A204.1 (cell line): ENCODE data around the gene DYNC1LI1.
A peak's percentile ranks its signal among the peaks of the same experiment; 100 is the strongest.

Source experiments
- FAIRE-seq: peaks from 2 replicates; lab custom pipeline; 2012; peaks lifted over from hg19 to GRCh38; lab: Jason Lieb, UNC

The DYNC1LI1 gene

DNA sequence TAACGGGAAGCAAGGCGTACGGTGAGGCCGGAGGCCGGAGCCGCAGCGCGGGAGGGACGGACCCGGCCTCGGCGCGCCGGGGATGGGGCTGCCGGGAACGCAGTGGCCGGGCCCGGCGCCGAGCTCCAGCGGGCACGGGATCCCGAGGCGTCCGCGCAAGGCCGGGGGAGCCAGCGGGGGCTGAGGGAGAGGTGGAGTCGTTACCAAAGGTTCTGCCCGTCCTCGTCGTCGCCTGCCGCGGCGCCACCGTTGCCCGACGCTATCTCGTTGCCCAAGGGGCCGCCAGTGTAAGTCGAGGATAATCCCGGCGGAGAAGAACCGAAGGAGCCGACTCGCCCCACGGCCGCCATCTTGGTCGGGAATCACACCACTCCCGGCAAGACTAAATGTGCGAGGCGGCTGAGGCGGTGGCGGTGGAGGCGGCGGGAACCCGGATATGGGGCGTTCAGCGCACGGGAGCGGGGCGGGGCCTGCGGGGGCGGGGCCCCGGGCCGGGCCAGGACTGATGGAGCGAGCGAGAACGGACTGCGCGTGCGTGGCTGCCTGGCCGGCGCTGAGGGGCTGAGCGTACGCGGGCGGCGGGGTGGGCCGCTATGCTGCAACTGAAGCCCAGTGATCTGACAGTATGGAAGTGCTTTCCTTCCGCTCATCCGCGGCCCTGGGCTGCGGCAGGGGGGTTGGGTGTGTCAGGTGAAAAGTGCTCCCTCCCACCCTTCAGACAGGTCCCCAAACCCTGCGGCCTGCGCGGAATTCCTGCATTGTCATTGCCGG, at the start of gene DYNC1LI1:
Gene DYNC1LI1, minus strand, starts transcription at position 438 of the 771 bp plus-strand sequence. Its CDS starts 88 bp downstream, at position 350.
- no peak for FAIRE-seq

DNA sequence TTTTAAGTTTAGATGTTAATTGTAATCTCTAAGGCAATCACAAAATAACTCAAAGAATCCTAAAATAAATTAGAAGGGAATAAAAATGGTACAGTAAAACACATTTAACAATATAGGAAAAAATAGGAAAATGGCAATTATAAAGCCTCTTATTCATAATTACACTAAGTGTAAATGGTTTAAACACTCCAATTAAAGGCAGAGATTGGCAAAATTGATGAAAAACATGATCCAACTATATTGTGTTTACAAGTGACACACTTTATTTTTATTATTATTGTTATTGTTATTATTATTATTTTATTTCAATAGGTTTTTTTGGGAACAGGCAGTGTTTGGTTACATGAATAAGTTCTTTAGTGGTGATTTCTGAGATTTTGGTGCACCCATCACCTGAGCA, 48.7 kb upstream of the DYNC1LI1 start:
- no peak for FAIRE-seq

DNA sequence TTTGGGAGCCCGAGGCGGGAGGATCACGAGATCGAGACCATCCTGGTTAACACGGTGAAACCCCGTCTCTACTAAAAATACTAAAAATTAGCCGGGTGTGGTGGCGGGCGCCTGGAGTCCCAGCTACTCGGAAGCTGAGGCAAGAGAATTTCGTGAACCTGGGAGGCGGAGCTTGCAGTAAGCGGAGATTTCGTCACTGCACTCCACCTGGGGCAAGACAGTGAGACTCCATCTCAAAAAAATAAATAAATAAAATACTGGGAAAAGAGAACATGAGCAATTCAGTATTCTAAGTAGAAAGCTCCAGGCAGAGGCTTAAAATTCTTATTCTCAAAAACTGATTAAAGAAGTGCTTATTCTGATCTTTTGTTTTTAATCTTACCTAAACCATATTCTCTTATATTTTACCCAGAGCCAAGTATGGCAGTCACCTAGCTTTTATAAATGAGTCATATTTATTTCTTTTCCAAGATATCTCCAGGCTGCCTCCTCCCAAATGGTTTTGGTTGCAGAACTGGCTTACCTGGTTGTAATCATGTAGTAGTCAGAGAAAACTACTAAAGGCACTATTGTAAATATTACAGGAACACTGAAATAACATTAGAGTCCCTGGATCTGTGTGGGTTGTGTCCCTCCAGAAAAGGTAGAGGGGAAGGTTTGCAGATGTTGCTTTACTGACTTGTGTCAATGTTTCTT, 45.8 kb upstream of the DYNC1LI1 start:
- FAIRE-seq, result no peak

DNA sequence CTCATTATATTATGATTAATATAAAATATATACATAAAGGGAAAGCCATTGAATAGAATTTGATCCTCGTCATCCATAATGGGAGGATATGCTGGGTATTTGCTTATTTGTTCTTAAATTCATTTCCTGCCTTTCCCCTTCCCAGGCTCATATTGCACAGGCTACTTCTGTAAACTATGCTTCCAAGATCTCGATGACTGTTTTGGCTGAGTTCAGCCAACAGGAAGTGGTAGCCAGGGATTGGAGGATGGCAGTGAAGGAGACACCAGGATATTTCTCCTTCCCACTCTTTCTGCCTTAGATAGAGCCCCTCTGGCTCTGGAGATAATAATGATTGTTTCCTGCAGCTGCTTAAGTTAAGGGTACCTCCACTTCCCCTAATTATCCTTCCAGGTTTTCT, 44.3 kb upstream of the DYNC1LI1 start:
- FAIRE-seq, result no peak

DNA sequence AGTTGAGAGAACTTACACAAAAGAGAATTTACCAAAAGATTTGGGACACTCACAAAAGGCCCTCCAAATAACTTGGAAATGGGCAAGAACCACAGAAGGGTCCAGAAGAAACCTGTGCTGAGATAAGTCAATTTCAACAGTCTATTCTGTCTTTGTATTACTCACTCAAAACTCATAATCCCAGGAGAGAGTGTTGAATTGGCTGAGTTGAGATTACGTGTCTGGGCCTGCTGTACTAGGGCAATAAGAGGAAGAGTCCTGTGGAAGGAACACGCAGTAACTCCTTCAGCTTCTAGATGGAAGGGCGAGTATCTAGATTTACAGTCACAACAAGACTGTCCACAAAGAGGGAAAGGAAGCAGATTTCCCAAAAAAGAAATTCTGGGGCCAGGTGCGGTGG, 42.5 kb upstream of the DYNC1LI1 start:
- FAIRE-seq, result no peak

DNA sequence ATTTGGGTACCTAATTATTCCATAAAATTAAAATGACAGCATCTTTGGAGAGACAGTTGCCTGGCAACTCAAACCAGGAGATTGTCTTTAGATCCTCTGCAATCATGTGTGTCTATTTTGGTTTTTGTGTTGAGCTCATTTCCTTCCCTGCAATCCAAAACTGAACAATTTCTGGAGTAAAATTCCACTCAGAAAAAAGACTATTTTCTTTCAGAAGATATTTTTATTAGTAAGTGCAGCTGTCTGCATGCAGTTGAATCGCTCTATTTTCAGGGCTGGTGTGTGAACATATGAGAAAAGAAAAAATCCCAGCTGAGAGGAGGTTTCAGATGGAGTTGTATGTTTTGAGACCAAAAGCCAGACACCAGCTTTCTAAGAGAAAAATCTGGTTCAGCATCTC, 41.9 kb upstream of the DYNC1LI1 start:
- FAIRE-seq, result no peak

DNA sequence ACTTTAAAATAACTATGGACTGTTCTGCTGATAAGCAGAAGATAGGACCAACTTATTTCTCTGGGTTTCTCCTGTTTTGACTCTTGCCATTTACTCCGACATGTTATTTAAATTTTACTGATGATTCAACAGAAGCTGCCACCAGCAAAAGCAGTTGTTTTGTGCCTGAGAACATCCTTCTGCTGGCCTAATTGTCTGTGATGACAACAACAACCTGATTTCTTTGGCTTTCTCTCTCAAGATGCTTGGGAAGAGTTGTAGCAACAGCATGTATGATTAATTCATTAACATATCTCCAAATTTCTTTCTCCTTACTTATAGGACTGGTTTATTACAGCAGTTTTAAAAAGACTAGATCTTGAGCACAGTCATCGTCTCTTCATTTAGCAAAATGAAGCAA, 36.9 kb upstream of the DYNC1LI1 start:
- no peak for FAIRE-seq

DNA sequence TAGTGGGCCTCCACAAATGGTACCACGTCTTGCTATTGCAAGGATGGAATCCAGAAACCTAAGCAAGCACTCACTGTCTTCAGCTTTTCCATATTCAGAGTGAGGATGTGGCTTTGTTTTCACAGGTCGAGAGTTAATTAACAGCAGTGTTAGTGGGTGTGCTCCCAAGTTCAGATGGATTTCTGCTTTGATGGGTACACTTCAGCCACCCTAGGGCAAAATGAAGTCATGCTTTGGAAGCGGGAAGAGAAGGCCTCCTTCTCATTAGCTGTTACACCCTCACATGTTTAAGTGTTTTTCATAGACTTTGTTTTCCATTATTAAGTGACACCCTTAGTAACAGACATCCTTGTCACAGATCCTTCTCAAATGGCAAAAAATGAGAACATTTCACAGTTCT, 36.3 kb upstream of the DYNC1LI1 start:
- no peak for FAIRE-seq

DNA sequence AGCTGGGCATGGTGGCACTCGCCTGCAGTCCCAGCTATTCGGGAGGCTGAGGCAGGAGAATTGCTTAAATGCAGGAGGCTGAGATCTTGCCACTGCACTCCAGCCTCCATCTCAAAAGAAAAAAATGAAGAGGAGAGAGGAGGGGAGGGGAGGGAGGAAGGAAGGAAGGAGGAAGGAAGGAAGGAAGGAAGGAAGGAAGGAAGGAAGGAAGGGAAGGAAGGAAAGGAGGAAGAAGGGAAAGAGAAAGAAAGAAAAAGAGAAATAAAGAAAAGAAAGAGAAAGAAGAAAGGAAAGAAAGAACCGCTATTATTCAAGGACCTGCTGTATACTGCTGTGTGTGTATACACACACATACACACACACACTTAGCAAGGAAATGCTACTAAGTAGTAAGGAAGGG, 35.6 kb upstream of the DYNC1LI1 start:
- FAIRE-seq, result no peak

DNA sequence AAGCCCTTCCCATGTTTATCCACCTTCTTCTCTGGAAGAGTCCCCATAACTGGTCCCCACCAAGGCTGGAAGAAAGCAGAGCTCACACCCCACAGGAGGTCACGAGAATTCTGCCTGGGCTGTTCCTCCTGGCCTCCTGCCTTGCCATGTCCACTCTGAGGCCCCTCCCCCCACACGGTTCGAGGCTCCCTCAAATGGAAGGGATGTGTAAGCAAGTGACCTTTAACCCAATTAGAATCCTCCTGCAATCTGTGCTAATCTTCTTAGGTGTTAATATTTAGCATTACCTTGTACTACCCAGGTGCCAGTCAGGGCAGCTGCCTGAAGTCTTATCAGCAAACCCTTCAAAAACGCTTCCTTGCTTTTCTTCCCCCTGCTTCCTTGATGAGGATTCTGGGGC, 32.4 kb upstream of the DYNC1LI1 start:
- FAIRE-seq, result no peak

DNA sequence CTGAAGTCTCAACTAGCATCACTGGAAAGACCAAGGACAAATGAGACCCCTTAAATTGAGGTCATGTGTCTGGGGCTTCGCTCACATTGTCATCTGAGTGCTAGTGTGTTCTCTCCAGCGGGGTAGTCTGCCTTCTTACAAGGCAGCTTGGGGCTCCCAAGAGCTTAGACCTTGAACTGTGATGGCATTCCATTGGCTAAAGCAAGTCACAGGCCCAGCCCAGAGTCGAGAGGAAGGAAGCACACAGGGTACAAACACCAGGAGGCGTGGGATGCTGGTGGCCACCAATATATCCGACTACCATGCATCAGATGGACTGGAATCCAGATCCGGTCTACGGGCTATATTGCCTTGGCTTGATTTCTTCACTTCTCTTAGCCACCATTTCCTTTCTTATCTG, 31.5 kb upstream of the DYNC1LI1 start:
- no peak for FAIRE-seq

DNA sequence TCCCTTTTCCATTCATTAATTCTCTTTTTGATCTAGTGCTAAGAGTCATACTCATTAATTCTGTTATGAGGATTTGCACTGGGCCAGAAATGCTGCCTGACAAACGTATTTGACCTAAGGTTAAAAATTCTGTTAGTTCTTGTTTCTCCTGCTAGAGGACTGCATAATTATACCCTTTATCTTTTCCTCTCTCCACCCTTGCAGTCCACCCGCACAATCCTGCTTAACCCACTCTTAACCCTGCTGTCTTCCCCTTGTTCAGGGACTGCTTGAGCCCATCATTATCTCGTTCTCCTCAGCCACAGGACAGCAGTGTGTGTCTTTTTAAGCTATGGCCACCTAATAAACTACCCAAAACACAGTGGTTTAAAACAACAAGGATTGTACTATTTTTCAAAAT, 31.1 kb upstream of the DYNC1LI1 start:
- no peak for FAIRE-seq

DNA sequence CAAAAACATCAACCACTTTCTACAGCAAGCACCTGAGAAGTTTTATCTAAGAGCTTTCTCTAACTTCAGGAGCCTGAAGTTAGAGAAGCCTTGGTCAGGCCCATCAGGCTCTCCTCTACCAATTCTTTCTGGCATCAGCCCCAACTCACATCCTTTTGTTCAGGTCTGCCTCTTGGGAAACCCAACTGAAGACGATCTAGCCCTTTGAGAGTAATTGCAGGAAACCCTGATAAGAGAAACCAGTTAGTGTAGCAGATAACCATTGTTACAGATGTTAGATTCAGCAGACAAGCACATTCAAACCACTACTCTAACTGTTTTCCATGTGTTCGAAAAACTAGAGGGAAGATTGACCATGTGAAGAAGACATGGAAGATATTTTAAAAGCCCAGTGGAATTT, 27.0 kb upstream of the DYNC1LI1 start:
- FAIRE-seq, result no peak

DNA sequence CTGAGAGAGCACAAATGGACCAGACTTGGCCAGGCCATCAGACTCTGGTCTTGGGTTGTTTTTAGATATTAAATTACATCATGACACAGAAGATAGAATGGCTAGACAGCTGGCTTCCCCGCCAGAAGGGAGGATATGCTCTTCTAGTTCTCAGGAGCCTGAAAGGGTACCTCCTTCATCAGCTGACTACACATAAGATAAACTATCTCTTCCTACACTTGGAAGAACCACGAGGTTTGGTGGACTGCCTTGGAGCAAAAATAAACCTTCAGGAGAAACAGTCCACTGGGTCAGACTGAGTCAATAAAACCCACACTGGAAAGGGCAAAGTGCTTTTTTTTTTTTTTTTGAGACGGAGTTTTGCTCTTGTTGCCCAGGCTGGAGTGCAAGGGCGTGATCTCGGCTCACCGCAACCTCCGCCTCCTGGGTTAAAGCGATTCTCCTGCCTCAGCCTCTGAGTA, 26.3 kb upstream of the DYNC1LI1 start:
- no peak for FAIRE-seq

DNA sequence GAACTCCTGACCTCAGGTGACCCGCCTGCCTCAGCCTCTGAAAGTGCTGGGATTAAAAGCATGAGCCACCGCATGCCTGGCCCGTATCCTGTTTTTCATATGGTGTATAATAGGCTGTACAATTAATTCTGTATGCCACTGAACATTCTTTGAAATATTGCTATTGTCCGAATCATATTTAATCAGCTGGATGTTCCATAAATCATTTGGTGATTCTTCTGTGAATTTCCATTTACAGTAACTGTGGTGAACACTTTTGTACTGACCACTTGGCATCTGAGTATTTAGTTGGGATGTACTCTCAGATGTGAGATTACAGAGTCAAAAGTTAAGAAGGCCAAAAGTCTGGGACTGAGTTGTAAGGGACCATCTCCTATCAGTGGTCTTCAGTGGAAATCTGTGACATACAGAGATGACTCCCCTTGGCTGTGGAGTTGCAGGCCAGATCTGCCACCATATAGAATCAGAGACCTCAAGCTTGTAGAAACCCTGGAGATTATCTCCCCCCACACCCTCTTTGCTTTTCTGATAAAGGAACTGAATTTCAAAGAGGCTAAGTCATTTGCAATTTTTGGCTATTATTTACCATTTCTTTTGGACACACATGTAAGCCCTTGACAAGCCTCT, 25.7 kb upstream of the DYNC1LI1 start:
- no peak for FAIRE-seq

DNA sequence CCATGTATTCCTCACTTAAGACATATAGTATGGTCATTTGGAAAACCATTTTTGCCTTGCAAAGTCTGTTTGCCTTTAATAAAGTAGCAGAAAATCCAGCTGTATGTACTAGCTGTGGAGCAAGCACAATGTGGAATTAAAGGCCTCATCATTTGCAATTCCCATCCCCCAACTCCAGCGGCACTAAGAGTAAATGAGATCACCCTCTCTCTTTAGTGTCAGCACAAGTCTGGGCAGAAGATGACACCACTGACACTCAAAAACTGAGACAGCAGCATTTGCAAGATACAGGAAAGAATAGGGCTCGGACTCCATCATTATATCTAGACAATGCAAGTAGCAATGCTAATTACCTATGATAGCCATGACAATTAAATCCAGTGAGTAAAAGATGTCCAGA, 24.7 kb upstream of the DYNC1LI1 start:
- FAIRE-seq, result no peak

DNA sequence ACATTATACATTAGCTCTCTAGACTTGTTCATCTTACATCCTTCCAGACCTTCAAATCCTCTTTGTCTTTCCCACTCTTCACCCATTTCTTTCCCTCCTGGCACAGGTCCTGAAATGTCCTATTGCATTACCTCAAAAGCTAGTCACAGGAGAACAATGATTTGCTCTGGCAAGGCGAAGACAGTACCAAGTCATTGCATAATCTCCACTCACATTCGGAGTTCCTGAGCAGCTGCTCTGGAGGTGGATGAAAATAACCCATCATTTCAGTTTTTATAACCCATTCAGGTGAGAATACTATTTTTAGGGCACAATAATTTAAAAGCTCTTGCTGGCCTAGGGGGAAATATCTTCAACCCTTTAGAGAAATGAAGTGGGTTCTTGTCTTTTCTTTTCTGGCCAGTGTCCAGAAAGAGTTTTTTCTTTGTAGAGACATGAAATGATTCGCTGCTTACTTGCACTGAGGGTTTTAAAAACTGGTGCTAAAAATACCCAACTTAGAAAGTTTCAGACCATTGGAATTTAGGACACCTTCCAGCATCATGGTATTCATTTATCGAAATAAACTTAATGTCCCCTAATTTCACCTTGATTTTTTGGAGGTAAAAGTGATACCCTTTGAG, 23.4 kb upstream of the DYNC1LI1 start:
- FAIRE-seq, result no peak

DNA sequence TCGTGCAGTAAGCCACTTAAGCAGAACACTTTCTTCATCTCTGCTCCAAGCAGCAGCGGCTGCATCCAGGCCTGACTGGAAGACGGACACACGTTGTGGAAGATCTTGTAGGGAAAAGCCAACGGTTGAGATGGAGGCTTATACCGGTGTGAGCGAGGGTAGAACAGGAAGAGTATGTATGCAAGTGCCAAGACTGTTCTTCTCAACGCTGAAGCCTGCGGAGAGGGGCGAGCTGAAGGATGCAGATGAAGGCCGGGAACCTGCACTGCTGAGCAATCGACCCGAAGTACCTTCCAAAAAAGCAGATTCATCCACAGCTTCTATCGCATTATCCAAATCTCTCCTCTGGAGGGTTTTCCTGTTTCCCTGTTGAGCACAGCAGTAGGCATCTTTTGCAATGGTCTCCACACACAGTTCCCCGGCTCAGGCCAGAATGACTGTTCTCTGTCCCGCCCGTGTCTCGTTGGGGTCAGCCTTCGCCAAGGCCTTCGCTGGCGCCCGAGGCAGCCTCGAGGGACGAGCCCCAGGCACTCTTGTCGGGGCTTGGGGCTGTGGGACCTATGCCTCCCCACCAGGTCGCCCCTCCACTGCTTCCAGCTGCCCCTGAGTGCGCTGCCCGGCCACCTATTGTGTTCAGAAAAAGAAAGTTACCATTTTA, 22.2 kb upstream of the DYNC1LI1 start:
- FAIRE-seq, result no peak

DNA sequence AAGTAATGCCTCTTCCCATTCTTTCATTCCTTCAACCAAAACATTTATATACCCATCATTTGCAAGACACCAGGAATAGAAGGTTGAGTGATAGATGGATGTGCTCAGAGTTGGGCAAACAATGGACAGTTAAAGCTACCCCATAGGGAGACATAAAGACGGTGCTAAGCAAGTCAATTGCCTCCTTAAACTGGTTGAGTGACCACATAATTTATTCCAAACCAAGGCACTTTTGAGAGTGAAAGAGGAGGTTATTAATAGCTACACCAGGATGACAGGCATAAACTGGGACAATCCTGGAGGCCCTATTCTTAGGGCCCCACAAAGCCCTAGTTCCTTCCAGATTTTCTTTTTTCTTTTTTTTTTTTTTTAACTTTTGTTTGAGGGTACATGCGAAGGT, 21.4 kb upstream of the DYNC1LI1 start:
- FAIRE-seq, result no peak

DNA sequence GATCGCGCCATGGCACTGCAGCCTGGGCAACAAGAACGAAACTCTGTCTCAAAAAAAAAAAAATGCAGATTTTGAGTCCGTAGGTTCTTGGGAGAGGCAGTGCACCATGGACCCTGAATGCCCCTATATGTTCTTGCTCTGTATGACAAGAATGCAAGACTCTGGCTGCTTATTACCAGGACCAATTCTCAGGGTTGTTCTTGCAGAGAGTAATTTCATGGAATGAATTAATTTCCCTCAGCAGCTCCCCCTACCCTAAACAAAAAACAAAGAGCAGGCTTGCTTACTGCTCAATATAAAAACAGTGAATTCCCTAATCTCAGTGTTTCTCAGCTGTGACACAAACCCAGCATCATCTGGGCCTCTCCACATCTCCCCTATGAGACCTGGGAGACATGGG, 20.5 kb upstream of the DYNC1LI1 start:
- no peak for FAIRE-seq

DNA sequence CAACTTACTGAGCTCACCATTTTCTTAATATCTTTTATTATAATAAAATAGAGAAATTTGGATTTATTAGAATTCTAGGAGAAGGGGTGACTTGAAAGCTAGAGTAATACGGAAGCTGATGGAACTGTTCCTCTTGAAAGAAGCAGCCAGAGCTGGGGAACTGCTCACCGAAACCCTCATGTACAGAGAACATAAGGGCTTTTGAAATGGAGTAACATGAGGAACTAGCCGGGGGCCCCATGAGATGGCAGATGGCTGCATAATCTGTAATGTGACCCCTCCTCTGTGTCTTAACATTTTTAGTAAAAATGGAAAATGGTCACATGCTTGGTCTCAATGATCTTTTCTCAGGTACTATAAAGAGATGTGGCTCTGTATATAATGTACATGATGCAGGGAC, 15.7 kb upstream of the DYNC1LI1 start:
- no peak for FAIRE-seq

DNA sequence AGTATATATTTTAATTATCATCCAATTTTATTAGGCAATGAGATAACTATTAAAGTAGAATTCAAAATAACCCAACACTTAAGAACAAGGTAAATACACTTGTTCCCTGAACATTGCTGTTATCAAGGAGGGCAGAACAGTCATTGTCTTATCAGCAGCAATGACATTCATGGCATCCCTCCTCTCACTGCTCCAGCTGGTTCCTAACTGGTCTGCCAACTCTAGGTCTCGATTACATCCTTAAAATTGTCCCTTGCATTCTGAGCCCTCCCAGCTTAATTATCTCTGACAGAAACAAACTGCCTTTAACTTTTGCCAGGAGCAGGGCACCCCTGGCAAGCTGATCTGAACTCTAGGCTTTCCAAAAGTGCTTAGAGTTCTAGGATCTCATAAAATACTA, 14.0 kb upstream of the DYNC1LI1 start:
- FAIRE-seq, result peak; percentile 47

DNA sequence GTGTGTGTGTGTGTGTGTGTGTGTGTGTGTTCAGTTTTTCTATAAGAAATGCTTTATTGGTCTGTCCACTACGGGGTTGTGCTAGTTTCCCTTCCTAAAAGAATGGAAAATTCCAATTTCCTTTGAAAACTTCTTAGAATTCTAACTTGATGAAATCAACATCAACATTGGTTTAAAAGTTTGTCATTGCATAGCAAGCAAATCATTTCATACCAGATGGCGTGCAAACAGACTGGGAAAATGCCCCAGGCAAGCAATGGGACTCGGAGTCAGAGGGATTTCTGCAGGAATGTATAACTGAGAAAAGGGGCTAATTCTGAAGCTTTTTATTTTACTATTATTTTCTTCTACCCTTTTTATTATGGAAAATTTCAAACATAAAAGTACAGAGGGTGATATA, 13.1 kb upstream of the DYNC1LI1 start:
- FAIRE-seq, result no peak
